Sigmoid colon (tissue), 4 donors: ENCODE results near the gene ADARB2.

Experiments used
- CTCF ChIP-seq, 4 experiments: fragments of 450-650 bp in 3 of 4; fragments of 200-600 bp in 1 of 4; IDR thresholded peaks; one replicate each; pipeline ENCODE4 v1.5.1; 2016 to 2019; ENCODE audit warnings: antibody characterized with exemption in 4 of 4, mild to moderate bottlenecking in 3 of 4, moderate library complexity in 2 of 4
- EP300 ChIP-seq, 4 donors: sonication (generic); formaldehyde crosslinking; IDR thresholded peaks; one replicate each; pipeline ENCODE4 v1.6.1; 2017; ENCODE audit warnings: antibody characterized with exemption in 4 of 4
- POLR2A ChIP-seq, 2 donors: fragments of 450-650 bp; IDR thresholded peaks; one replicate each; pipeline ENCODE4 v1.6.1; 2016; ENCODE audit warnings: antibody characterized with exemption in 2 of 2, mild to moderate bottlenecking in 2 of 2, moderate library complexity in 2 of 2

- no peak for TF ChIP-seq EP300 (IDR thresholded peaks at IDR 0.05)
- TF ChIP-seq CTCF (IDR thresholded peaks at IDR 0.05), result no peak
- no peak for TF ChIP-seq POLR2A (IDR thresholded peaks at IDR 0.05)
These were observed 85.2 kb downstream of the ADARB2 start for GRCh38 chr10:1652151-1652550.
